ENCODE results near the gene VPS52. TPM values are rescaled to one million over a fixed set of nuclear protein-coding genes. Genes with fewer than 3 reads are reported as not detected.

The VPS52 gene
- total and polyA plus RNA-seq, 9 of the 15 experiments (the other 6 are each of a cell fraction or from before 2014, with no cell fraction given): 24.4 to 103 (median 40.2) TPM

DNA sequence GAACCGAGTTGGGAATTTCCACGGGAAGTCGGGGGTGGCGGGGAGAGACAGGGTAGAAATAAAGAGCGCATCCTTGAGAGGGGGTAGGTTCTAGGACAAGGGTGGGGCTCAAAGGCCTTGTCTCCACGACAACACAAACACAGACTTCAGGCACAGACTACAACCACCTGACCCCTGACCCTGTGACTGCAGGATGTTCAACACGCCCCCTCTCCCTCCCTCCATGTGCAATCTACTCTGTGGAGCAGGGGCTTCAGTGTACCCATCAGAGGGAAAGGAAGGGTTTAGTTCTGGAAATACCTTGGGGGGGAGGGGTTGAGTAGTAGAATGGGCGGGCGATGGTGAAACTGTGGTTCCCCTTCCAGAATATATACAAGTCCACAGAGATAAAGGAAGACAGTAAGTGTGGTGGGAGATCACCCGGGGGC, 42.9 kb upstream of the VPS52 start (continued):
- TF ChIP-seq, protein P1, sequence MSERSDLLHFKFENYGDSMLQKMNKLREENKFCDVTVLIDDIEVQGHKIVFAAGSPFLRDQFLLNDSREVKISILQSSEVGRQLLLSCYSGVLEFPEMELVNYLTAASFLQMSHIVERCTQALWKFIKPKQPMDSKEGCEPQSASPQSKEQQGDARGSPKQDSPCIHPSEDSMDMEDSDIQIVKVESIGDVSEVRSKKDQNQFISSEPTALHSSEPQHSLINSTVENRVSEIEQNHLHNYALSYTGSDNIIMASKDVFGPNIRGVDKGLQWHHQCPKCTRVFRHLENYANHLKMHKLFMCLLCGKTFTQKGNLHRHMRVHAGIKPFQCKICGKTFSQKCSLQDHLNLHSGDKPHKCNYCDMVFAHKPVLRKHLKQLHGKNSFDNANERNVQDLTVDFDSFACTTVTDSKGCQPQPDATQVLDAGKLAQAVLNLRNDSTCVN (CRISPR knock-in tag; IDR thresholded peaks at IDR 0.05): no peak
- TF ChIP-seq NR1H2 (CRISPR knock-in tag; IDR thresholded peaks at IDR 0.05): no peak
- TF ChIP-seq NR2C2 (CRISPR knock-in tag; IDR thresholded peaks at IDR 0.05): peak; percentile 93
- peak; percentile 97 for TF ChIP-seq NR2C2 (tag; IDR thresholded peaks at IDR 0.05)
- TF ChIP-seq TEAD1 (CRISPR knock-in tag; IDR thresholded peaks at IDR 0.05): no peak
- TF ChIP-seq, protein P2, sequence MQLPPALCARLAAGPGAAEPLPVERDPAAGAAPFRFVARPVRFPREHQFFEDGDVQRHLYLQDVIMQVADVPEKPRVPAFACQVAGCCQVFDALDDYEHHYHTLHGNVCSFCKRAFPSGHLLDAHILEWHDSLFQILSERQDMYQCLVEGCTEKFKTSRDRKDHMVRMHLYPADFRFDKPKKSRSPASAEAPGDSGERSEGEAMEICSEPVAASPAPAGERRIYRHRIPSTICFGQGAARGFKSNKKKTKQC (CRISPR knock-in tag; IDR thresholded peaks at IDR 0.05): no peak
- TF ChIP-seq, protein P3, sequence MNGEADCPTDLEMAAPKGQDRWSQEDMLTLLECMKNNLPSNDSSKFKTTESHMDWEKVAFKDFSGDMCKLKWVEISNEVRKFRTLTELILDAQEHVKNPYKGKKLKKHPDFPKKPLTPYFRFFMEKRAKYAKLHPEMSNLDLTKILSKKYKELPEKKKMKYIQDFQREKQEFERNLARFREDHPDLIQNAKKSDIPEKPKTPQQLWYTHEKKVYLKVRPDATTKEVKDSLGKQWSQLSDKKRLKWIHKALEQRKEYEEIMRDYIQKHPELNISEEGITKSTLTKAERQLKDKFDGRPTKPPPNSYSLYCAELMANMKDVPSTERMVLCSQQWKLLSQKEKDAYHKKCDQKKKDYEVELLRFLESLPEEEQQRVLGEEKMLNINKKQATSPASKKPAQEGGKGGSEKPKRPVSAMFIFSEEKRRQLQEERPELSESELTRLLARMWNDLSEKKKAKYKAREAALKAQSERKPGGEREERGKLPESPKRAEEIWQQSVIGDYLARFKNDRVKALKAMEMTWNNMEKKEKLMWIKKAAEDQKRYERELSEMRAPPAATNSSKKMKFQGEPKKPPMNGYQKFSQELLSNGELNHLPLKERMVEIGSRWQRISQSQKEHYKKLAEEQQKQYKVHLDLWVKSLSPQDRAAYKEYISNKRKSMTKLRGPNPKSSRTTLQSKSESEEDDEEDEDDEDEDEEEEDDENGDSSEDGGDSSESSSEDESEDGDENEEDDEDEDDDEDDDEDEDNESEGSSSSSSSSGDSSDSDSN (IDR thresholded peaks at IDR 0.05; ENCODE audit: borderline replicate concordance in 1 of 2, low read depth in 2 of 2, low read length in 2 of 2): no peak
- no peak; the same call in 1 of the 2 replicates for TF ChIP-seq POLR2AphosphoS2 (IDR thresholded peaks at IDR 0.05; ENCODE audit: low read length)
- TF ChIP-seq NFIX (CRISPR knock-in tag; IDR thresholded peaks at IDR 0.05; ENCODE audit: low read depth): no peak
- TF ChIP-seq TRIM24 (IDR thresholded peaks at IDR 0.05): no peak
- TF ChIP-seq, protein P4, sequence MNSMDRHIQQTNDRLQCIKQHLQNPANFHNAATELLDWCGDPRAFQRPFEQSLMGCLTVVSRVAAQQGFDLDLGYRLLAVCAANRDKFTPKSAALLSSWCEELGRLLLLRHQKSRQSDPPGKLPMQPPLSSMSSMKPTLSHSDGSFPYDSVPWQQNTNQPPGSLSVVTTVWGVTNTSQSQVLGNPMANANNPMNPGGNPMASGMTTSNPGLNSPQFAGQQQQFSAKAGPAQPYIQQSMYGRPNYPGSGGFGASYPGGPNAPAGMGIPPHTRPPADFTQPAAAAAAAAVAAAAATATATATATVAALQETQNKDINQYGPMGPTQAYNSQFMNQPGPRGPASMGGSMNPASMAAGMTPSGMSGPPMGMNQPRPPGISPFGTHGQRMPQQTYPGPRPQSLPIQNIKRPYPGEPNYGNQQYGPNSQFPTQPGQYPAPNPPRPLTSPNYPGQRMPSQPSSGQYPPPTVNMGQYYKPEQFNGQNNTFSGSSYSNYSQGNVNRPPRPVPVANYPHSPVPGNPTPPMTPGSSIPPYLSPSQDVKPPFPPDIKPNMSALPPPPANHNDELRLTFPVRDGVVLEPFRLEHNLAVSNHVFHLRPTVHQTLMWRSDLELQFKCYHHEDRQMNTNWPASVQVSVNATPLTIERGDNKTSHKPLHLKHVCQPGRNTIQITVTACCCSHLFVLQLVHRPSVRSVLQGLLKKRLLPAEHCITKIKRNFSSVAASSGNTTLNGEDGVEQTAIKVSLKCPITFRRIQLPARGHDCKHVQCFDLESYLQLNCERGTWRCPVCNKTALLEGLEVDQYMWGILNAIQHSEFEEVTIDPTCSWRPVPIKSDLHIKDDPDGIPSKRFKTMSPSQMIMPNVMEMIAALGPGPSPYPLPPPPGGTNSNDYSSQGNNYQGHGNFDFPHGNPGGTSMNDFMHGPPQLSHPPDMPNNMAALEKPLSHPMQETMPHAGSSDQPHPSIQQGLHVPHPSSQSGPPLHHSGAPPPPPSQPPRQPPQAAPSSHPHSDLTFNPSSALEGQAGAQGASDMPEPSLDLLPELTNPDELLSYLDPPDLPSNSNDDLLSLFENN (IDR thresholded peaks at IDR 0.05; ENCODE audit: low read depth in 2 of 2, low read length in 2 of 2): no peak
- TF ChIP-seq, protein P5, sequence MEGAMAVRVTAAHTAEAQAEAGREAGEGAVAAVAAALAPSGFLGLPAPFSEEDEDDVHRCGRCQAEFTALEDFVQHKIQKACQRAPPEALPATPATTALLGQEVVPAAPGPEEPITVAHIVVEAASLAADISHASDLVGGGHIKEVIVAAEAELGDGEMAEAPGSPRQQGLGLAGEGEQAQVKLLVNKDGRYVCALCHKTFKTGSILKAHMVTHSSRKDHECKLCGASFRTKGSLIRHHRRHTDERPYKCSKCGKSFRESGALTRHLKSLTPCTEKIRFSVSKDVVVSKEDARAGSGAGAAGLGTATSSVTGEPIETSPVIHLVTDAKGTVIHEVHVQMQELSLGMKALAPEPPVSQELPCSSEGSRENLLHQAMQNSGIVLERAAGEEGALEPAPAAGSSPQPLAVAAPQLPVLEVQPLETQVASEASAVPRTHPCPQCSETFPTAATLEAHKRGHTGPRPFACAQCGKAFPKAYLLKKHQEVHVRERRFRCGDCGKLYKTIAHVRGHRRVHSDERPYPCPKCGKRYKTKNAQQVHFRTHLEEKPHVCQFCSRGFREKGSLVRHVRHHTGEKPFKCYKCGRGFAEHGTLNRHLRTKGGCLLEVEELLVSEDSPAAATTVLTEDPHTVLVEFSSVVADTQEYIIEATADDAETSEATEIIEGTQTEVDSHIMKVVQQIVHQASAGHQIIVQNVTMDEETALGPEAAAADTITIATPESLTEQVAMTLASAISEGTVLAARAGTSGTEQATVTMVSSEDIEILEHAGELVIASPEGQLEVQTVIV (CRISPR knock-in tag; IDR thresholded peaks at IDR 0.05; ENCODE audit: borderline replicate concordance): no peak
- no peak for TF ChIP-seq ZNF445 (CRISPR knock-in tag; IDR thresholded peaks at IDR 0.05; ENCODE audit: low read depth)
- TF ChIP-seq YY1 (IDR thresholded peaks at IDR 0.05; ENCODE audit: borderline replicate concordance in 1 of 3, control insufficient read depth in 1 of 3, extremely low read depth in 1 of 3, insufficient read depth in 3 of 3, insufficient read length in 1 of 3, insufficient replicate concordance in 2 of 3, low read depth in 1 of 3, low read length in 2 of 3): no peak
